IMR-90 (cell line): ENCODE measurements around the gene SOX6. TPM values are rescaled to one million over a fixed set of nuclear protein-coding genes. Genes with fewer than 3 reads are reported as not detected.

ENCODE experiments used
- ATAC-seq: fragments of 200-7000 bp; cut with Tn5 transposase; 2 replicates; pipeline ENCODE4 v1.9.1; 2020; ENCODE audit warnings: low read depth, mild to moderate bottlenecking, moderate library complexity
- BruUV-seq: library from RNA; stranded (reverse); fragments of 400-500 nt; replicated peaks from 2 replicates; lab custom pipeline; 2021; lab: Mats Ljungman, UMichigan
- CTCF ChIA-PET: fragments of 300-600 bp; formaldehyde crosslinking; extraction: SDS; loops from one replicate; lab custom pipeline; 2021; ENCODE audit warnings: antibody characterized with exemption; lab: Yijun Ruan, JAX
- POLR2A ChIA-PET: fragments of 300-600 bp; sonication (Branson Sonifier 250); formaldehyde crosslinking; loops from one replicate; lab custom pipeline; 2022; ENCODE audit warnings: antibody characterized with exemption; ENCODE audit not compliant: unreplicated experiment; lab: Charles Lee
- DNase-seq: peaks from one replicate; pipeline ENCODE4 v3.0.0; 2013
- H2AFZ ChIP-seq: replicated peaks from 2 replicates; pipeline ENCODE3; 2013; ENCODE audit warnings: low read length, mild to moderate bottlenecking; ENCODE audit not compliant: poor library complexity
- H2AK5ac ChIP-seq: 2 replicates; pipeline ENCODE4 v1.6.1; 2013; ENCODE audit warnings: low read depth, low read length, inconsistent platforms
- H2AK9ac ChIP-seq: replicated peaks from 2 replicates; pipeline ENCODE3; 2013; ENCODE audit warnings: mild to moderate bottlenecking, low read depth, low read length, moderate library complexity; ENCODE audit not compliant: poor library complexity
- H2BK120ac ChIP-seq: 2 replicates; pipeline ENCODE4 v1.6.1; 2013; ENCODE audit warnings: low read depth, low read length, inconsistent platforms
- H2BK15ac ChIP-seq: 3 replicates; pipeline ENCODE4 v1.6.1; 2013; ENCODE audit warnings: low read depth, low read length, inconsistent platforms
- H2BK20ac ChIP-seq: 2 replicates; pipeline ENCODE4 v1.6.1; 2013; ENCODE audit warnings: low read depth, mild to moderate bottlenecking, inconsistent platforms, low read length, moderate library complexity
- H2BK5ac ChIP-seq: 2 replicates; pipeline ENCODE4 v1.6.1; 2013; ENCODE audit warnings: mild to moderate bottlenecking, low read depth, low read length, inconsistent platforms; ENCODE audit not compliant: poor library complexity, severe bottlenecking
- H3K14ac ChIP-seq: replicated peaks from 2 replicates; pipeline ENCODE4 v1.6.1; 2013; ENCODE audit warnings: low read depth, low read length, inconsistent platforms
- H3K18ac ChIP-seq: 2 replicates; pipeline ENCODE4 v1.6.1; 2013; ENCODE audit warnings: low read depth, low read length, control low read depth
- H3K23ac ChIP-seq: 2 replicates; pipeline ENCODE4 v1.6.1; 2013; ENCODE audit warnings: low read depth, low read length, inconsistent platforms
- H3K27ac ChIP-seq: 2 replicates; pipeline ENCODE4 v1.5.1; 2013; ENCODE audit warnings: mild to moderate bottlenecking, control low read depth, low read length; ENCODE audit not compliant: insufficient read depth
- H3K27me3 ChIP-seq: 2 replicates; pipeline ENCODE4 v1.6.1; 2013; ENCODE audit warnings: low read length; ENCODE audit not compliant: control insufficient read depth, insufficient read depth
- H3K36me3 ChIP-seq: 2 replicates; pipeline ENCODE4 v1.6.1; 2013; ENCODE audit warnings: low read length, mixed read lengths; ENCODE audit not compliant: control insufficient read depth, insufficient read depth
- H3K4ac ChIP-seq: 2 replicates; pipeline ENCODE4 v1.6.1; 2013; ENCODE audit warnings: low read depth, low read length, inconsistent platforms
- H3K4me1 ChIP-seq: 2 replicates; pipeline ENCODE4 v1.6.1; 2013; ENCODE audit warnings: low read length, mixed read lengths; ENCODE audit not compliant: control insufficient read depth, insufficient read depth
- H3K4me2 ChIP-seq: 2 replicates; pipeline ENCODE4 v1.6.1; 2013; ENCODE audit warnings: low read depth, mild to moderate bottlenecking, control low read depth, low read length, moderate library complexity
- H3K4me3 ChIP-seq: 2 replicates; pipeline ENCODE4 v1.5.1; 2013; ENCODE audit warnings: low read depth, mild to moderate bottlenecking, control low read depth, low read length, moderate library complexity; ENCODE audit not compliant: insufficient read depth
- H3K56ac ChIP-seq: 2 replicates; pipeline ENCODE4 v1.6.1; 2013; ENCODE audit warnings: low read length, inconsistent platforms; ENCODE audit not compliant: insufficient read depth; ENCODE audit errors: extremely low read depth
- H3K79me1 ChIP-seq, 2 experiments: 2 replicates each; pipeline ENCODE4 v1.6.1; 2013; ENCODE audit warnings: low read length in 2 of 2, inconsistent platforms in 1 of 2, low read depth in 1 of 2
- H3K9ac ChIP-seq: 2 replicates; pipeline ENCODE4 v1.6.1; 2013; ENCODE audit warnings: low read depth, low read length, control low read depth
- H3K9me1 ChIP-seq: 2 replicates; pipeline ENCODE4 v1.6.1; 2013; ENCODE audit warnings: low read length, inconsistent platforms; ENCODE audit not compliant: insufficient read depth
- H3K9me3 ChIP-seq: 2 replicates; pipeline ENCODE4 v1.6.1; 2013; ENCODE audit warnings: low read length; ENCODE audit not compliant: control insufficient read depth, insufficient read depth
- H4K20me1 ChIP-seq: 2 replicates; pipeline ENCODE4 v1.6.1; 2013; ENCODE audit warnings: low read length, inconsistent platforms; ENCODE audit not compliant: insufficient read depth
- H4K5ac ChIP-seq: 2 replicates; pipeline ENCODE4 v1.6.1; 2013; ENCODE audit warnings: mild to moderate bottlenecking, low read depth, low read length, control low read depth
- H4K8ac ChIP-seq, 2 experiments: 2 replicates each; pipeline ENCODE4 v1.6.1; 2013; ENCODE audit warnings: low read depth in 2 of 2, low read length in 2 of 2, control low read depth in 1 of 2, inconsistent platforms in 1 of 2
- H4K91ac ChIP-seq: 2 replicates; pipeline ENCODE4 v1.6.1; 2013; ENCODE audit warnings: low read depth, low read length, inconsistent platforms; ENCODE audit not compliant: insufficient read depth
- BHLHE40 ChIP-seq: fragments of 150-350 bp; IDR thresholded peaks from 2 replicates; pipeline ENCODE4 v1.6.1; 2016; ENCODE audit warnings: mild to moderate bottlenecking, low read depth, low read length
- CEBPB ChIP-seq: IDR thresholded peaks from 2 replicates; pipeline ENCODE4 v1.6.1; 2012; ENCODE audit warnings: low read depth, low read length, improper control_type of control experiment
- CHD1 ChIP-seq: IDR thresholded peaks from 2 replicates; pipeline ENCODE4 v1.6.1; 2012; ENCODE audit warnings: low read depth, low read length, improper control_type of control experiment
- FOS ChIP-seq: fragments of 150-350 bp; IDR thresholded peaks from 2 replicates; pipeline ENCODE4 v1.6.1; 2016; ENCODE audit warnings: low read depth, low read length
- MAFK ChIP-seq: IDR thresholded peaks from 2 replicates; pipeline ENCODE4 v1.6.1; 2012; ENCODE audit warnings: low read depth, low read length, improper control_type of control experiment
- MAZ ChIP-seq: IDR thresholded peaks from 2 replicates; pipeline ENCODE4 v1.6.1; 2012; ENCODE audit warnings: low read depth, mild to moderate bottlenecking, low read length, improper control_type of control experiment, moderate library complexity, borderline replicate concordance
- MXI1 ChIP-seq: IDR thresholded peaks from 2 replicates; pipeline ENCODE4 v1.6.1; 2012; ENCODE audit warnings: low read depth, mild to moderate bottlenecking, low read length, moderate library complexity, borderline replicate concordance
- NFE2L2 ChIP-seq: fragments of 150-350 bp; IDR thresholded peaks from 2 replicates; pipeline ENCODE4 v1.6.1; 2016; ENCODE audit warnings: low read depth, mild to moderate bottlenecking, low read length
- POLR2A ChIP-seq: IDR thresholded peaks from 2 replicates; pipeline ENCODE4 v1.6.1; 2012; ENCODE audit warnings: mild to moderate bottlenecking, low read depth, low read length
- RAD21 ChIP-seq: IDR thresholded peaks from 2 replicates; pipeline ENCODE4 v1.6.1; 2012; ENCODE audit warnings: low read length, improper control_type of control experiment
- RCOR1 ChIP-seq: IDR thresholded peaks from 2 replicates; pipeline ENCODE4 v1.6.1; 2012; ENCODE audit warnings: mild to moderate bottlenecking, low read length, improper control_type of control experiment; ENCODE audit not compliant: insufficient replicate concordance
- RFX5 ChIP-seq: IDR thresholded peaks from 2 replicates; pipeline ENCODE4 v1.8.0; 2012; ENCODE audit warnings: low read depth, mild to moderate bottlenecking, low read length, moderate library complexity
- SMC3 ChIP-seq: fragments of 150-350 bp; IDR thresholded peaks from 2 replicates; pipeline ENCODE4 v1.6.1; 2016; ENCODE audit warnings: low read depth, mild to moderate bottlenecking, antibody characterized with exemption, low read length, moderate library complexity
- dilution Hi-C: fragments of 300-500 bp; cut with HindIII; formaldehyde crosslinking; loops from one replicate; pipeline ENCODE4 v1.14.3; 2018; ENCODE audit warnings: low sequenced_read_pairs; ENCODE audit not compliant: unreplicated experiment
- in situ Hi-C: fragments of 300-500 bp; cut with MboI; formaldehyde crosslinking; loops from 3 replicates; pipeline ENCODE4 v1.14.3; 2019; ENCODE audit warnings: low sequenced_read_pairs, inconsistent platforms, mixed read lengths
- intact Hi-C: fragments of 100-400 bp; cut with micrococcal nuclease; formaldehyde crosslinking; loops from 2 replicates; pipeline ENCODE4 v1.10.0; 2022
- polyA plus RNA-seq, 3 experiments: library from polyadenylated mRNA; depleted of rRNA; stranded (reverse); fragments of >200 nt; gene quantifications; 2 replicates each; pipeline ENCODE4 v1.2.3, GENCODE V29; 2012; ENCODE audit warnings: low replicate concordance in 1 of 3
- total RNA-seq: library from RNA; depleted of rRNA; stranded (reverse); fragments of >200 nt; gene quantifications from 2 replicates; pipeline ENCODE4 v1.2.3, GENCODE V29; 2012
- TF ChIP-seq, protein P1 (sequence below): fragments of 150-350 bp; IDR thresholded peaks from 2 replicates; pipeline ENCODE4 v1.6.1; 2016; ENCODE audit warnings: low read depth, mild to moderate bottlenecking, low read length, moderate library complexity, borderline replicate concordance
- TF ChIP-seq, protein P2 (sequence below): fragments of 150-350 bp; IDR thresholded peaks from 2 replicates; pipeline ENCODE4 v1.6.1; 2017; ENCODE audit warnings: mild to moderate bottlenecking, antibody characterized with exemption, low read length, low read depth
- TF ChIP-seq, protein P3 (sequence below): conservative IDR thresholded peaks from 2 replicates; pipeline ENCODE4 v1.5.1; 2012; ENCODE audit warnings: mild to moderate bottlenecking, low read depth, low read length, improper control_type of control experiment

SOX6 gene
- total and polyA plus RNA-seq, 2 of the 4 experiments (the other 2 are of a cell fraction) = 1.7 to 7.7 TPM

DNA sequence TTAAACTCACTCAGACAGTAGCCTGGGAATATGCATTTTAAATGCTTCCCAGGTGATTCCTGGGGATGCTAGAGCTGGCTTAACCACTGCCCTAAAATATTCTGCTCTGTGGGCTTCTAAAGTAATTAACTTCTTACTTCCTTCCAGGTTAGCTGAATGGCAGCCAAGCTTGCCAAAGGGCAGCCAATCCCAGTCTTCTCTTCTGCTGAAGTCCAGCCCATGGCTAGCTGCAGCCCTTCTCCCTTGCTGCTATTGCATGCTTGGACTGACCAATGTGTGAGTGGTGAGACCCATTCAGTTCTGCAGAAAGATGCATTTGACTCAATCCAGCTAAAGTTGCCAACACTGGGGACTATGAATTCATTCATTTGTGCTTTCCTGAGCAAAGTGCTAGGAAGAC is 411.9 kb downstream of the SOX6 start:
- no TSS peak for BruUV-seq
- TF ChIP-seq, protein P1, sequence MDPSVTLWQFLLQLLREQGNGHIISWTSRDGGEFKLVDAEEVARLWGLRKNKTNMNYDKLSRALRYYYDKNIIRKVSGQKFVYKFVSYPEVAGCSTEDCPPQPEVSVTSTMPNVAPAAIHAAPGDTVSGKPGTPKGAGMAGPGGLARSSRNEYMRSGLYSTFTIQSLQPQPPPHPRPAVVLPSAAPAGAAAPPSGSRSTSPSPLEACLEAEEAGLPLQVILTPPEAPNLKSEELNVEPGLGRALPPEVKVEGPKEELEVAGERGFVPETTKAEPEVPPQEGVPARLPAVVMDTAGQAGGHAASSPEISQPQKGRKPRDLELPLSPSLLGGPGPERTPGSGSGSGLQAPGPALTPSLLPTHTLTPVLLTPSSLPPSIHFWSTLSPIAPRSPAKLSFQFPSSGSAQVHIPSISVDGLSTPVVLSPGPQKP = no peak
- TF ChIP-seq MAFK (no peak), RAD21 (no peak), RCOR1 (no peak), POLR2A (no peak), MAZ (no peak), SMC3 (no peak), CHD1 (no peak), BHLHE40 (no peak), NFE2L2 (no peak), MXI1 (no peak), FOS (no peak), CEBPB (no peak), RFX5 (no peak)
- TF ChIP-seq, protein P2, sequence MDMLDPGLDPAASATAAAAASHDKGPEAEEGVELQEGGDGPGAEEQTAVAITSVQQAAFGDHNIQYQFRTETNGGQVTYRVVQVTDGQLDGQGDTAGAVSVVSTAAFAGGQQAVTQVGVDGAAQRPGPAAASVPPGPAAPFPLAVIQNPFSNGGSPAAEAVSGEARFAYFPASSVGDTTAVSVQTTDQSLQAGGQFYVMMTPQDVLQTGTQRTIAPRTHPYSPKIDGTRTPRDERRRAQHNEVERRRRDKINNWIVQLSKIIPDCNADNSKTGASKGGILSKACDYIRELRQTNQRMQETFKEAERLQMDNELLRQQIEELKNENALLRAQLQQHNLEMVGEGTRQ = no peak
- TF ChIP-seq, protein P3, sequence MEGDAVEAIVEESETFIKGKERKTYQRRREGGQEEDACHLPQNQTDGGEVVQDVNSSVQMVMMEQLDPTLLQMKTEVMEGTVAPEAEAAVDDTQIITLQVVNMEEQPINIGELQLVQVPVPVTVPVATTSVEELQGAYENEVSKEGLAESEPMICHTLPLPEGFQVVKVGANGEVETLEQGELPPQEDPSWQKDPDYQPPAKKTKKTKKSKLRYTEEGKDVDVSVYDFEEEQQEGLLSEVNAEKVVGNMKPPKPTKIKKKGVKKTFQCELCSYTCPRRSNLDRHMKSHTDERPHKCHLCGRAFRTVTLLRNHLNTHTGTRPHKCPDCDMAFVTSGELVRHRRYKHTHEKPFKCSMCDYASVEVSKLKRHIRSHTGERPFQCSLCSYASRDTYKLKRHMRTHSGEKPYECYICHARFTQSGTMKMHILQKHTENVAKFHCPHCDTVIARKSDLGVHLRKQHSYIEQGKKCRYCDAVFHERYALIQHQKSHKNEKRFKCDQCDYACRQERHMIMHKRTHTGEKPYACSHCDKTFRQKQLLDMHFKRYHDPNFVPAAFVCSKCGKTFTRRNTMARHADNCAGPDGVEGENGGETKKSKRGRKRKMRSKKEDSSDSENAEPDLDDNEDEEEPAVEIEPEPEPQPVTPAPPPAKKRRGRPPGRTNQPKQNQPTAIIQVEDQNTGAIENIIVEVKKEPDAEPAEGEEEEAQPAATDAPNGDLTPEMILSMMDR = no peak
- no peak overlapping the region for H2BK5ac ChIP-seq
- no peaks in the 10 kb centered on the region for H3K36me3 ChIP-seq
- no peak overlapping the region for H4K91ac ChIP-seq
- no peak overlapping the region for H2AFZ ChIP-seq
- no peak overlapping the region for H3K27ac ChIP-seq
- no peak overlapping the region for H3K14ac ChIP-seq
- H3K18ac ChIP-seq = no peak overlapping the region
- no peak overlapping the region for H3K4ac ChIP-seq
- H4K20me1 ChIP-seq = no peaks in the 10 kb centered on the region
- no peak overlapping the region for H2BK15ac ChIP-seq
- no peaks in the 10 kb centered on the region for H3K4me1 ChIP-seq
- no peak overlapping the region for H2AK5ac ChIP-seq
- no peak overlapping the region for H4K8ac ChIP-seq
- H4K5ac ChIP-seq = no peak overlapping the region
- H3K9ac ChIP-seq = no peak overlapping the region
- H3K9me3 ChIP-seq = peaks cover 7% of the 10 kb centered on the region
- no peaks in the 10 kb centered on the region for H3K27me3 ChIP-seq
- H3K23ac ChIP-seq = no peak overlapping the region
- dilution Hi-C loops (no loop called here), intact Hi-C loops (no loop called here), in situ Hi-C loops (no loop called here)
- H2BK20ac ChIP-seq = no peak overlapping the region
- no peak overlapping the region for H2AK9ac ChIP-seq
- DNase-seq (peak; percentile 12), ATAC-seq (peak; percentile 59)
- H3K4me3 ChIP-seq = no peak overlapping the region
- POLR2A ChIA-PET = no interaction called here
- no peaks in the 10 kb centered on the region for H3K79me1 ChIP-seq
- H3K56ac ChIP-seq = no peak overlapping the region
- H3K4me2 ChIP-seq = no peak overlapping the region
- CTCF ChIA-PET = no interaction called here
- H2BK120ac ChIP-seq = no peak overlapping the region
- H3K9me1 ChIP-seq = no peaks in the 10 kb centered on the region
